Measurements from ENCODE around the gene AZU1.

GRCh38 chr19:862581-863314 lies 35.1 kb downstream of the AZU1 start:
- TF ChIP-seq REST (IDR thresholded peaks at IDR 0.05; ENCODE audit: insufficient read depth in 1 of 2, low read depth in 2 of 2, low read length in 2 of 2) (no peak), POLR2AphosphoS5 (IDR thresholded peaks at IDR 0.05; ENCODE audit: low read depth, low read length) (no peak)
